Nephron (organoid): ENCODE measurements around the gene PRR35.

ENCODE experiments used
- H3K27ac Mint-ChIP-seq, 3 experiments: 2 replicates each; pipeline ENCODE4 v1.8.0; 2020; ENCODE audit warnings: mixed read lengths in 3 of 3, mild to moderate bottlenecking in 2 of 3, moderate library complexity in 1 of 3
- H3K27me3 Mint-ChIP-seq: 2 replicates; pipeline ENCODE4 v1.8.0; 2021; ENCODE audit warnings: low read depth, mild to moderate bottlenecking, moderate library complexity, mixed read lengths
- H3K36me3 Mint-ChIP-seq: 2 replicates; pipeline ENCODE4 v1.8.0; 2020; ENCODE audit warnings: low read depth, mixed read lengths
- H3K4me1 Mint-ChIP-seq: 2 replicates; pipeline ENCODE4 v1.8.0; 2020; ENCODE audit warnings: mixed read lengths
- H3K4me3 Mint-ChIP-seq, 3 experiments: 2 replicates each; pipeline ENCODE4 v1.8.0; 2020; ENCODE audit warnings: mild to moderate bottlenecking in 3 of 3, mixed read lengths in 3 of 3, moderate library complexity in 2 of 3
- H3K9me3 Mint-ChIP-seq: 2 replicates; pipeline ENCODE4 v1.8.0; 2020; ENCODE audit warnings: mixed read lengths
- CTCF ChIP-seq, 3 experiments: fragments of 200-600 bp; sonication (generic); IDR thresholded peaks; one replicate each; pipeline ENCODE4 v1.5.0; 2021; ENCODE audit warnings: antibody characterized with exemption in 3 of 3; ENCODE audit not compliant: unreplicated experiment in 3 of 3

The PRR35 gene

DNA sequence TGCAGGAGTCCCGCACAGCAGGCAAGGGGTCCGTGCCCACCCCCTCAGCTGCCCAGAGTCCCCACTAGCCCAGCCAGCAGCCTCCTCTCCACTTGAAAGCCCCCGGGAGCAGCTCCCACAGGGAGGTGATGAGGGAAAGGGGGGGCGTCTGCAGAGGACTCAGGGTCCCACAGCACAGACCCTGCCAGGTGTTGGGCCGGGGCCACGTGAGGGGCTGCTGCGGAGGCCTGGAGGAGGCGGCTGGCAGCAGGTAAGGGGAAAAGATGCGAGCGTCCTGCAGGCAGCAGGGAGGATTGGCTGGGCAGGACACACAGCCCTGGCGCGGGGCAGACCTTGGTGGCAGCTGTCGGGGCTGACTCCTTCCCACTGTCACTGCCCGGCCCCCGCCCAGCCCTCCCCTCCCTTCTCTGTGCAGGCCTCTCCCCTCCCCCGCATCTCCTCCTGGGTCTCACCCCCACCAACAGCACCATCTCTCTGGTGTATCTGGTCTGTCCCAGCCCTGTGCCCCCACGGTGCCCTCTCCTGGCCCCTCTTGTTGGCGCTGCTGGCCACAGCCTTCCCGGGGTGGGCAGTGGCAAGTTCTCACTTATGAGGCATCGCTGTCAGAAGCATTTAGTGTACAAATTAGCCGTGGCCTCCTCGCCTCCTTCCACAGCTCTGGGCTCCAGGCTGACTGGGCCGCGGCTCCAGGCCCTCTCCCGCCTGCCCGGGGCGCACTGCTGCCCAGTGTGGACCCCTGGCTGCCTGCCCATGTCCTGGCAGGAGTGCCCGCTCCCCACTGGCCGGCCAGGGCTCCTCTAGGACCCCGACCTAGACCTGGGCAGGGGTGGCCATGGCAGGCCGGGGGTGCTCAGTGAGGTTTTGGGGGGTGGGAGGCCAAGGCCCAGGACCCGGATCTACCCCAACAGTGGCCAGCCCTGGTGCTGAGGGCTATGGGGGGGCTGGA lies 4.4 kb upstream of the PRR35 start:
- Mint-ChIP-seq H3K9me3 (no peaks in the 10 kb centered on the region), H3K27ac (no peak overlapping the region), H3K27me3 (peaks cover 21% of the 10 kb centered on the region), H3K36me3 (peaks cover 4% of the 10 kb centered on the region), H3K4me3 (no peak overlapping the region), H3K4me1 (peaks cover 5% of the 10 kb centered on the region)
- TF ChIP-seq CTCF (IDR thresholded peaks at IDR 0.05; ENCODE audit: unreplicated experiment in 3 of 3), result no peak

- H3K4me1 Mint-ChIP-seq, result peaks cover 5% of the 10 kb centered on the region
- H3K27ac Mint-ChIP-seq, result no peak overlapping the region
- H3K4me3 Mint-ChIP-seq, result no peak overlapping the region
- H3K9me3 Mint-ChIP-seq, result no peaks in the 10 kb centered on the region
- peaks cover 4% of the 10 kb centered on the region for H3K36me3 Mint-ChIP-seq
- H3K27me3 Mint-ChIP-seq, result peaks cover 23% of the 10 kb centered on the region
- no peak for TF ChIP-seq CTCF (IDR thresholded peaks at IDR 0.05; ENCODE audit: unreplicated experiment in 3 of 3)
Observed at GRCh38 chr16:556474-557173, 3.6 kb upstream of the PRR35 start.

DNA sequence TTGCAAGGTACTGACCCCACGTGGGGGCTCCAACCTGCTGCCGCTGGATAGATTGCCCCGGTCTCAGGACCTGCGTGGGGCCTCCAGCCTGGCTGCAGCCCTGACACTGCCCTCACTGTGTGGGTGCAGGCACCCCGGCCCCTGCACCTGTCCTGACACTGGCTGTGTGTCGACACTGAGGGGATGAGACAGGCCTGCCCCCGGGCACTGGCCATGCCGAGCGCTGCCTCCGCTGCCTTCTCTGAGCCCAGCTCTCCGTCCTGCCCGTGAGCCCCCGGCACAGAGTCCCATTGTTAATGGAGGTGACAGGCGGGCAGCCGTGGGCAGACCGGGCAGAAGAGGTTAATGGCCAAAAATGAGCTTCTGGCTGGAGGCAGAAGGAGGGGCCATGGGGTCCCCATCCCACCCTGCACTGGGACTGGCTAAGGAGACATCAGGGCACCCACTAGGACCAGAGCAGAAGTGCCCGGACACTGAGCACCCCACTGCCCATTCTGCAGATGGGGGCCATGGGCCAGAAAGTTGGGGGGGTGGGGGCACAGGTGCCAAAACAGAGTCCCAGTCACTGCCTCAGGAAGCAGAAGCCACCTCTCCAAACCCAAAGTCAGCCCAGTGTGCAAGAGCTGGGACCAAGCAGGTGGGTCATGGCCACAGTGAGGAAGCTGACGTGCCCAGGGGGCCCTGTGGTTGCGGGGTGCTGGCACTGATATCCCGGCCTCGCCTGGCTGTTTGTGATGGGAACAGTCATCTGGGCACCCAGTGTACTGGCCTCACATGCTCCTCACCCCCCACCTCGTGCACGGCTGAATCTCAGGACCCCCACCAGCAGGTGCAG lies 2.5 kb upstream of the PRR35 start:
- Mint-ChIP-seq H3K4me1 (peaks cover 10% of the 10 kb centered on the region), H3K27me3 (peaks cover 33% of the 10 kb centered on the region), H3K9me3 (no peaks in the 10 kb centered on the region), H3K36me3 (peaks cover 4% of the 10 kb centered on the region), H3K4me3 (no peak overlapping the region), H3K27ac (no peak overlapping the region)
- no peak for TF ChIP-seq CTCF (IDR thresholded peaks at IDR 0.05; ENCODE audit: unreplicated experiment in 3 of 3)

GRCh38 chr16:558298-559020 lies 1.7 kb upstream of the PRR35 start:
- Mint-ChIP-seq H3K9me3 (no peaks in the 10 kb centered on the region), H3K27me3 (peaks cover 37% of the 10 kb centered on the region), H3K4me3 (peak overlapping the region; percentile 12 to 63 (median 48)), H3K36me3 (peaks cover 4% of the 10 kb centered on the region), H3K4me1 (peaks cover 12% of the 10 kb centered on the region), H3K27ac (peak overlapping the region in 1 of 3 experiments; percentile 63)
- TF ChIP-seq CTCF (IDR thresholded peaks at IDR 0.05; ENCODE audit: unreplicated experiment in 3 of 3), result no peak

- no peak overlapping the region for H3K4me3 Mint-ChIP-seq
- peaks cover 4% of the 10 kb centered on the region for H3K36me3 Mint-ChIP-seq
- no peak for TF ChIP-seq CTCF (IDR thresholded peaks at IDR 0.05; ENCODE audit: unreplicated experiment in 3 of 3)
- peaks cover 37% of the 10 kb centered on the region for H3K27me3 Mint-ChIP-seq
- H3K27ac Mint-ChIP-seq, result no peak overlapping the region
- peaks cover 12% of the 10 kb centered on the region for H3K4me1 Mint-ChIP-seq
- no peaks in the 10 kb centered on the region for H3K9me3 Mint-ChIP-seq
Observed at GRCh38 chr16:559021-559380, 1.2 kb upstream of the PRR35 start.
